Activated CD4-positive, alpha-beta T cell treated with anti-CD3 and anti-CD28 coated beads, Interleukin-2, amount 10 ng/mL, durations not matched to agents 7 days and 5 days (primary cell): Measurements from ENCODE around the gene KIAA1328. TPM values are rescaled to one million over a fixed set of nuclear protein-coding genes. Genes with fewer than 3 reads are reported as not detected.
A peak's percentile ranks its signal among the peaks of the same experiment; 100 is the strongest.

Experiments used
- CTCF ChIA-PET: fragments of 350-600 bp; sonication (Branson Sonifier 250); formaldehyde crosslinking; loops from one replicate; lab custom pipeline; 2021; ENCODE audit warnings: antibody characterized with exemption; lab: Charles Lee
- POLR2A ChIA-PET: fragments of 350-600 bp; sonication (Branson Sonifier 250); formaldehyde crosslinking; loops from one replicate; lab custom pipeline; 2021; ENCODE audit warnings: antibody characterized with exemption; lab: Charles Lee
- DNase-seq: peaks from one replicate; pipeline ENCODE4 v3.0.0-alpha.2; 2020
- H3K27ac Mint-ChIP-seq: one replicate; pipeline ENCODE4 v1.8.0; 2021; ENCODE audit warnings: mild to moderate bottlenecking, moderate library complexity, mixed read lengths
- H3K27me3 Mint-ChIP-seq: one replicate; pipeline ENCODE4 v1.8.0; 2021; ENCODE audit warnings: mixed read lengths
- H3K36me3 Mint-ChIP-seq: one replicate; pipeline ENCODE4 v1.8.0; 2021; ENCODE audit warnings: low read depth, mixed read lengths
- H3K4me1 Mint-ChIP-seq: one replicate; pipeline ENCODE4 v1.8.0; 2021; ENCODE audit warnings: mixed read lengths
- H3K4me3 Mint-ChIP-seq: one replicate; pipeline ENCODE4 v1.8.0; 2021; ENCODE audit warnings: mild to moderate bottlenecking, moderate library complexity, mixed read lengths
- H3K9me3 Mint-ChIP-seq: one replicate; pipeline ENCODE4 v1.8.0; 2021; ENCODE audit warnings: mixed read lengths
- total RNA-seq, 2 experiments: library from RNA; stranded (reverse); gene quantifications; one replicate each; pipeline ENCODE4 v1.2.3, GENCODE V29; 2021

KIAA1328 gene
- total RNA-seq, 2 experiments from 2014 or later, result 7.0 to 8.1 TPM

- peak overlapping the region; percentile 96 for H3K4me3 Mint-ChIP-seq
- peak overlapping the region; percentile 98 for H3K27ac Mint-ChIP-seq
- no peaks in the 10 kb centered on the region for H3K9me3 Mint-ChIP-seq
- H3K4me1 Mint-ChIP-seq, result peaks cover 45% of the 10 kb centered on the region
- no peak for DNase-seq
- POLR2A ChIA-PET, result interaction anchor here (0.6 kb wide), 1 partner anchor 11 kb away, joined by 3 read pairs; no protein-coding TSS in a partner anchor
- H3K27me3 Mint-ChIP-seq, result no peaks in the 10 kb centered on the region
- CTCF ChIA-PET, result interaction anchor here (0.6 to 2.1 kb wide), 9 partner anchors 9 to 30 kb away, joined by 3 to 12 read pairs (median 4); no protein-coding TSS in a partner anchor
- H3K36me3 Mint-ChIP-seq, result peaks cover 18% of the 10 kb centered on the region
Measured at GRCh38 chr18:36829362-36830157, 633 bp downstream of the KIAA1328 start.

GRCh38 chr18:36830158-36830495 is 1.2 kb downstream of the KIAA1328 start:
- peak overlapping the region; percentile 98 for H3K27ac Mint-ChIP-seq
- ChIA-PET POLR2A (no interaction called here), CTCF (interaction anchor here (1.3 to 2.1 kb wide), 2 partner anchors 22 to 24 kb away, joined by 4 read pairs; no protein-coding TSS in a partner anchor)
- H3K27me3 Mint-ChIP-seq, result no peaks in the 10 kb centered on the region
- H3K36me3 Mint-ChIP-seq, result peaks cover 13% of the 10 kb centered on the region
- peaks cover 41% of the 10 kb centered on the region for H3K4me1 Mint-ChIP-seq
- H3K9me3 Mint-ChIP-seq, result no peaks in the 10 kb centered on the region
- DNase-seq, result no peak
- peak overlapping the region; percentile 96 for H3K4me3 Mint-ChIP-seq

GRCh38 chr18:36831139-36831538 is 2.2 kb downstream of the KIAA1328 start:
- Mint-ChIP-seq H3K36me3 (peaks cover 14% of the 10 kb centered on the region), H3K4me1 (peaks cover 41% of the 10 kb centered on the region), H3K27me3 (no peaks in the 10 kb centered on the region), H3K4me3 (no peak overlapping the region), H3K9me3 (no peaks in the 10 kb centered on the region), H3K27ac (no peak overlapping the region)
- no peak for DNase-seq
- POLR2A ChIA-PET, result no interaction called here
- CTCF ChIA-PET, result no interaction called here

GRCh38 chr18:36833120-36833519 is 4.2 kb downstream of the KIAA1328 start:
- Mint-ChIP-seq H3K9me3 (no peaks in the 10 kb centered on the region), H3K27me3 (no peaks in the 10 kb centered on the region), H3K4me3 (no peak overlapping the region), H3K4me1 (peaks cover 24% of the 10 kb centered on the region), H3K27ac (no peak overlapping the region), H3K36me3 (peaks cover 20% of the 10 kb centered on the region)
- ChIA-PET CTCF (interaction anchor here (1.1 to 1.5 kb wide), 2 partner anchors 9 to 36 kb away, joined by 3 read pairs; no protein-coding TSS in a partner anchor), POLR2A (no interaction called here)
- no peak for DNase-seq

- DNase-seq, result no peak
- ChIA-PET CTCF (no interaction called here), POLR2A (no interaction called here)
- Mint-ChIP-seq H3K27me3 (no peaks in the 10 kb centered on the region), H3K4me1 (peaks cover 9% of the 10 kb centered on the region), H3K9me3 (peaks cover 2% of the 10 kb centered on the region), H3K4me3 (no peak overlapping the region), H3K27ac (no peak overlapping the region), H3K36me3 (peaks cover 32% of the 10 kb centered on the region)
Measured at GRCh38 chr18:36835927-36836326, 7.0 kb downstream of the KIAA1328 start.

- CTCF ChIA-PET, result no interaction called here
- H3K4me3 Mint-ChIP-seq, result no peak overlapping the region
- H3K27ac Mint-ChIP-seq, result no peak overlapping the region
- no peaks in the 10 kb centered on the region for H3K27me3 Mint-ChIP-seq
- H3K36me3 Mint-ChIP-seq, result peaks cover 35% of the 10 kb centered on the region
- peaks cover 7% of the 10 kb centered on the region for H3K4me1 Mint-ChIP-seq
- DNase-seq, result no peak
- H3K9me3 Mint-ChIP-seq, result peaks cover 2% of the 10 kb centered on the region
- POLR2A ChIA-PET, result no interaction called here
Measured at GRCh38 chr18:36839835-36840234, 10.9 kb downstream of the KIAA1328 start.

- Mint-ChIP-seq H3K4me3 (no peak overlapping the region), H3K4me1 (peaks cover 7% of the 10 kb centered on the region), H3K27ac (no peak overlapping the region), H3K27me3 (no peaks in the 10 kb centered on the region), H3K36me3 (peaks cover 18% of the 10 kb centered on the region), H3K9me3 (peaks cover 2% of the 10 kb centered on the region)
- no peak for DNase-seq
- POLR2A ChIA-PET, result no interaction called here
- CTCF ChIA-PET, result interaction anchor here (0.6 to 1.5 kb wide), 2 partner anchors 9 to 156 kb away, joined by 3 to 4 read pairs; no protein-coding TSS in a partner anchor
Measured at GRCh38 chr18:36843199-36843598, 14.3 kb downstream of the KIAA1328 start.

- Mint-ChIP-seq H3K4me1 (peaks cover 7% of the 10 kb centered on the region), H3K4me3 (no peak overlapping the region), H3K27ac (no peak overlapping the region), H3K27me3 (no peaks in the 10 kb centered on the region), H3K9me3 (no peaks in the 10 kb centered on the region), H3K36me3 (peaks cover 16% of the 10 kb centered on the region)
- DNase-seq, result no peak
- CTCF ChIA-PET, result no interaction called here
- POLR2A ChIA-PET, result no interaction called here
Measured at GRCh38 chr18:36843784-36844183, 14.9 kb downstream of the KIAA1328 start.

- Mint-ChIP-seq H3K4me3 (no peak overlapping the region), H3K27ac (no peak overlapping the region), H3K9me3 (peaks cover 14% of the 10 kb centered on the region), H3K4me1 (no peaks in the 10 kb centered on the region), H3K27me3 (no peaks in the 10 kb centered on the region), H3K36me3 (peaks cover 19% of the 10 kb centered on the region)
- CTCF ChIA-PET, result no interaction called here
- POLR2A ChIA-PET, result no interaction called here
- no peak for DNase-seq
Measured at GRCh38 chr18:36848609-36849008, 19.7 kb downstream of the KIAA1328 start.

GRCh38 chr18:36849288-36850006 is 20.5 kb downstream of the KIAA1328 start:
- no peaks in the 10 kb centered on the region for H3K4me1 Mint-ChIP-seq
- H3K36me3 Mint-ChIP-seq, result peaks cover 22% of the 10 kb centered on the region
- ChIA-PET POLR2A (no interaction called here), CTCF (no interaction called here)
- DNase-seq, result no peak
- H3K27me3 Mint-ChIP-seq, result no peaks in the 10 kb centered on the region
- peaks cover 14% of the 10 kb centered on the region for H3K9me3 Mint-ChIP-seq
- H3K4me3 Mint-ChIP-seq, result no peak overlapping the region
- no peak overlapping the region for H3K27ac Mint-ChIP-seq

- CTCF ChIA-PET, result interaction anchor here (0.6 kb wide), 1 partner anchor 97 kb away, joined by 6 read pairs; no protein-coding TSS in a partner anchor
Measured at GRCh38 chr18:36850527-36851201, 21.7 kb downstream of the KIAA1328 start.

GRCh38 chr18:36851202-36851590 is 22.3 kb downstream of the KIAA1328 start:
- no peaks in the 10 kb centered on the region for H3K27me3 Mint-ChIP-seq
- H3K36me3 Mint-ChIP-seq, result peaks cover 24% of the 10 kb centered on the region
- H3K4me1 Mint-ChIP-seq, result no peaks in the 10 kb centered on the region
- CTCF ChIA-PET, result no interaction called here
- H3K4me3 Mint-ChIP-seq, result no peak overlapping the region
- peaks cover 14% of the 10 kb centered on the region for H3K9me3 Mint-ChIP-seq
- DNase-seq, result no peak
- H3K27ac Mint-ChIP-seq, result no peak overlapping the region
- POLR2A ChIA-PET, result no interaction called here

More at GRCh38 chr18:36850527-36851201, 21.7 kb downstream of the KIAA1328 start:
- POLR2A ChIA-PET, result no interaction called here
- H3K27ac Mint-ChIP-seq, result no peak overlapping the region
- no peaks in the 10 kb centered on the region for H3K27me3 Mint-ChIP-seq
- DNase-seq, result no peak
- H3K4me1 Mint-ChIP-seq, result no peaks in the 10 kb centered on the region
- H3K4me3 Mint-ChIP-seq, result no peak overlapping the region
- peaks cover 24% of the 10 kb centered on the region for H3K36me3 Mint-ChIP-seq
- H3K9me3 Mint-ChIP-seq, result peaks cover 14% of the 10 kb centered on the region
